Activated naive CD4-positive, alpha-beta T cell (primary cell): ENCODE measurements around the gene MS4A3.
"Not testable (repeated sequence)": the region's sequence is repeated elsewhere in the genome, so short reads cannot be mapped to it uniquely, and the experiment has no call there.

Experiments
- DNase-seq, 4 experiments: peaks; one replicate each; lab custom pipeline; 2025; lab: John Stamatoyannopoulos, UW

Gene MS4A3

DNA sequence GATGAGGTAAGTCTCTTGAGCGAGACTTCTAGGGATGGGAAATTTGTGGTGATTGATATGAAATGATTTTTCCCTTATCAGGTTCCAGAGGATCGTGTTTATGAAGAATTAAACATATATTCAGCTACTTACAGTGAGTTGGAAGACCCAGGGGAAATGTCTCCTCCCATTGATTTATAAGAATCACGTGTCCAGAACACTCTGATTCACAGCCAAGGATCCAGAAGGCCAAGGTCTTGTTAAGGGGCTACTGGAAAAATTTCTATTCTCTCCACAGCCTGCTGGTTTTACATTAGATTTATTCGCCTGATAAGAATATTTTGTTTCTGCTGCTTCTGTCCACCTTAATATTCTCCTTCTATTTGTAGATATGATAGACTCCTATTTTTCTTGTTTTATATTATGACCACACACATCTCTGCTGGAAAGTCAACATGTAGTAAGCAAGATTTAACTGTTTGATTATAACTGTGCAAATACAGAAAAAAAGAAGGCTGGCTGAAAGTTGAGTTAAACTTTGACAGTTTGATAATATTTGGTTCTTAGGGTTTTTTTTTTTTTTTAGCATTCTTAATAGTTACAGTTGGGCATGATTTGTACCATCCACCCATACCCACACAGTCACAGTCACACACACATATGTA is 39.1 kb downstream of the MS4A3 start:
- no peak for DNase-seq

DNA sequence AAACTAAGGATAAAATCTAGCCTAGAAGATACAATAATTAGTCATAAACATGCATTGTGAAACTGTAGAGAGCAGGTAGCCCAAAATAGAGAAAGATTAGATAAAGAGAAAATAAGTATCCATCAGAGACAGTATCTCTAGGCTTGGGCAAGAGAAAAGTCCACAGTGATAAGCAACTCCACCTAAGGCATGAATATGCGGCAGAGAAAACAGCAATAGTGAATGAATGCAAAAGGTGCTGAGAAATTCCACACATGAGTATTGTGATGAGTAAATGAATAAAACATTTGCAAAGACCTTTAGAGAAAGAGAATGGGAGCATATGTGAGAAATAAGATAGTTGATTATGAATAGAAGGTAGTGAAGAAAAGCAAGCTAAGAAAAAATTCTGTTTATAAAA is 40.7 kb downstream of the MS4A3 start:
- no peak for DNase-seq

DNA sequence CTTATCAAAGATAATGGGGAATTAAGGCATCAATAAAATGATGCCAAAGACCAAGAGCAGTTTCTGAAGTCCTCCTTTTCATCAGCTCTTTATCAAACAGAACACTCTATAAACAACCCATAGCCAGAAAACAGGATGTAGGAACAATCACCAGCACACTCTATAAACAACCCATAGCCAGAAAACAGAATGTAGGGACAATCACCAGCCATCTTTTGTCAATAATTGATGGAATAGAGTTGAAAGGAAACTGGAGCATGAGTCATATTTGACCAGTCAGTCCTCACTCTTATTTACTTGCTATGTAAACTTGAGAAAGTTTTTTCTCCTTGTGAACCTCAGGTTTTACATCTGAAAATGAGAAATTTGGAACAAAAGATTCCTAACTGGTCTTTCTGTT is 42.0 kb downstream of the MS4A3 start:
- DNase-seq = no peak

DNA sequence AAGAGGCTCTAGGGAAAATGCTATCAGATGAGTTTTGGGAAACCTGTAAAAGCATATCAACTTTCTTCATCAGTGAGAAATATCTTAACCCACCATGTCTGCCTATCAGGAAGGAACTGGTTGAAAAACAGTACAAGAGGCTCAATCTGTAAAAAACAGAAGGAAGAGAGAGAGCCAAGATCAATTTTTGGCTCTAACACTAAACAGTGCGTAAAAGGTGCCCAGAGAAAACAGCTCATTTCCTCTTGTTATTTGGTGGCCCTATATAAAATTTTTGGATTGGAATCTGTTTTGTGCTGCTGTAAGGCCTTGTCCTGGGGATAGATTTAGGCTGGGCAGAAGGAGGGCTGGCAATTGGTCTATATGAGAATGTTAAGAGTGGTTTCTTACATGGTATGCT is 44.1 kb downstream of the MS4A3 start:
- no peak for DNase-seq

DNA sequence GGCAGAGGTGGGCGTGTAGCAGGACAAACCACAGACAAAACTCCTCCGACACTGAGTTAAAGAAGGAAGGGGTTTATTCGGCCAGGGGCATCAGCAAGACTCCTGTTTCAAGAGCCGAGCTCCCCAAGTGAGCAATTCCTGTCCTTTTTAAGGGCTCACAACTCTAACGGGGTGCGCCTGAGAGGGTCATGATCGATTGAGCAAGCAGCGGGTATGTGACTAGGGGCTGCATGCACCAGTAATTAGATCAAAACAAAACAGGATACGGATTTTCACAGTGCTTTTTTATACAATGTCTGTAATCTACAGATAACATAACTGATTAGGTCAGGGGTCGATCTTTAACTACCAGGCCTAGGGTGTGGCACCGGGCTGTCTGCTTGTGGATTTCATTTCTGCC is 44.9 kb downstream of the MS4A3 start:
- not testable (repeated sequence) for DNase-seq

DNA sequence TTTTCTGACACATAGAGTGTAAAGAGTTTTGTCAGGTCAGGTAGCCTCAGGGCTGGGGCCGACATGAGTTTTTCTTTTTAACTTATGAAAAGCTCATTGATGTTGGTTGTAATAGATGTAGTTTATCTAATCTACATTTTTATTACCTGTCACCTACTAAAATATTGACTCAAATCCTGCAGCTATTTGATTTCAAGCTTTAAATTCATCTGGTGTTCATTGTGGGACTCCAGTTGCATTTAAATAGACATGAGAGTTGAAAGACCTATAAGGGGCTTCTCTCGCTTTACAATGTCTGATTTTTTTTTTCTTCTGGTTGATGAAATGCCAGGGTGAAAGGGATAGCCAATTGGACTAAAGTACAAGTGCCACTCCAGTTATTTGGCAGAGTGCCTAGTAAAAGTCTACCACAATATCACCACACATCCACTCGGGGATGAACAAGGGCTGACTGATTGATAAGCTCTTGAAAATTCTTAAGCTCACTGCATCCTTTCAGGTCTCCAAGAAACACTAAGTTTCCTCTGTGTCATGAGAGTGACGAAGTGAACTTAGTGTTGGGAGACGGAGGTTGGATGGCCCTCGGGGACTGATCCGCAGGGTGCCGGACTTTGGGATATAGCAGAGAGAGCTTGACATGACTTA is 48.1 kb downstream of the MS4A3 start:
- DNase-seq = not testable (repeated sequence)

DNA sequence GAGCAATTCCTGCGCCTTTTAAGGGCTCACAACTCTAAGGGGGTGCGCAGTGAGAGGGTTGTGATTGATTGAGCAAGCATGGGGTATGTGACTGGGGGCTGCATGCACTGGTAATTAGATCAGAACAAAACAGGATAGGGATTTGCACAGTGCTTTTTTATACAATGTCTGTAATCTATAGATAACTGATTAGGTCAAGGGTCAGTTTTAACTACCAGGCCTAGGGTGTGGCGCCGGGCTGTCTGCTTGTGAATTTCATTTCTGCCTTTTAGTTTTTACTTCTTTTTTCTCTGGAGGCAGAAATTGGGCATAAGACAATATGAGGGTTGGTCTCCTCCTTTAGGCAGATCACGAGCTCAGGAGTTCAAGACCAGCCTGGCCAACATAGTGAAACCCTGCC is 52.2 kb downstream of the MS4A3 start:
- not testable (repeated sequence) for DNase-seq

DNA sequence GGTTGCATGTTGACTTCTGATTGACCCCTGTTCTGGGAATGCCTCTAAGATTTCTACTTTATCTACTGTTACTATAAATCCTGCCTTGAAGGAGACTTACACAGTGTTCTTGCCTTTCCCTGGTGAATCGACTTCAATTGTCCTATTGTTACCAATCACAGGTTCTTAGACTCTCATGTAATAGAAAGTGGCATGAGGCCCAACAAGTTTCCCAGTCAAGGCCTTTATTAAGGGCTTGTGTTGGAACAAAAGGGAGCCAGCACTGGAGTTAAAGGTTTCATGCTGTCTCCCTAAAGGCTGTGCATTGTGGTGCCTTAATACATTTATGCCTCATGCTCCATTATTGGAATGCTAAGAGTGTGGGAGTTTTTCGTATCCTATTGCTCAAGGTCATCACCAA is 55.3 kb downstream of the MS4A3 start:
- DNase-seq = no peak

DNA sequence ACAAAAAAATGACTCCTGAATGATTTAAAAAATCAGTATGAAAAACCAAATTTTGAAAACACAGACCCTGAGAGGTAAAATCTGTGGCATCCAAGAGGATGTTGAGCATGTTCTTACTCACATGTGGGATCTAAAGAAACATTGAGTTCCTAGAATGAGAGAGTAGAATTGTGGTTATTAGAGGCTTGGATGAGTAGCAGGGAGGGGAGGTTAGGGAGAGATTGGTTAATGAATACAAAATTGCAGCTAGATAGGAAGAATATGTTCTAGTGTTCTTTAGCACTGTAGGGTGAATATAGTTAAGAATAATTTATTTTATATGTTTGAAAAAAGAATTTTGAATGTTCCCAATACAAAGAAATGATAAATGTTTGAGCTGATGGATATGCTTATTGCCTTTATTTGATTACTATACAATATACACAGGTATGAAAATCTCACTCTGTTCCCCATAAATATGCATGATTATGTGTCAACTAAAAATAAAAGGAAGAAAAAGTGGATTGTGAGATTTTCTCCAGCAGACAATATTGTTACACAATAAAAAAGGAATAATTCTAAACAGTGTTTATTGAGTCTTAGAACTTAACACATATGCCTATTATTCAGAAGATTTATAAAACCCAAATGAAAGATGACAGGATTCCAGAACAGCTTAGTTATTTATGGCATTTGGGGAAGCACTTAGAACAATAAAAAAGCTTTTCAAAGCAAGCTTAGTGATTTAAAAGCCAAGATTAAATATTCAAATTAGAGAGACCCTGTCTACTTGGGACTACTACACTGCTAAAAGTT is 60.7 kb downstream of the MS4A3 start:
- DNase-seq = no peak

DNA sequence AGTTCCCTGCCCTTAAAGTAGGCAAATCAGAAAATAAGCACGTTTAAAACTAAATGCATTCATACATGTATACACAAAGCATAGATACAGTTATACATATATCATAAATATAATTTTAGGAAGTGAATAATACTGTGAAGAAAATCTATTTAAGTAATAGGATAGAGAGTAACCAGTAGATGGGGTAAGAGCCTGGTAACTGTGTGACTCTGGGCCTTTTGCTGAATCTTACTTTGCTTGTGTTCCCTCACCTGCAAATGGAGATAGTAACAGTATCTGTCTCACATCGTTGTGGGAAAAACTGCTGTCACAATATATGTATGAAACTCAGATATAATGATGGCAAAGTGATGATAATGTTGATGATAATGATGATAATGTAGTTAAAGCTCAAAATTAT is 61.9 kb downstream of the MS4A3 start:
- no peak for DNase-seq

DNA sequence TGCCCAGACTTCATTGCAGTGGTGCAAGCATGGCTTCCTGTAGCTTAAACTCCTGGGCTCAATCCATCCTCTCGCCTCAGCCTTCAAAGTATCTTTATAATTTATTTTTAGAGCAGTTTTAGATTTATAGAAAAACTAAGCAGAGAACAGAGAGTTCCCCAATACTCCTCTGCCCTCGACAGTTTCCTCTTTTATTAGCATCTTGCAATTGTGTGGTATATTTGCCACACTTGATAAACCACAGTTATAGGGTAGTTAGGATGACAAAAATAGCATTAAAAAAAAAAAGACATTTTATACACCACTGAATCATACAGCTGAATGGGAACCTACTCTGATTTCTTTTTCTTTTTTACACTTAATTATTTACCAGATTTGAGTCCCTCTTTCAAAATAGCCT is 63.2 kb downstream of the MS4A3 start:
- no peak for DNase-seq
